Panc1 (cell line): ENCODE data around the gene SLC7A7. TPM values are rescaled to one million over a fixed set of nuclear protein-coding genes. Genes with fewer than 3 reads are reported as not detected.

Experiments used
- ATAC-seq: fragments of 200-7000 bp; cut with Tn5 transposase; 2 replicates; pipeline ENCODE4 v1.9.1; 2020; ENCODE audit warnings: mild to moderate bottlenecking, moderate library complexity
- BruUV-seq: library from RNA; stranded (reverse); fragments of 400-500 nt; replicated peaks from 2 replicates; lab custom pipeline; 2021; lab: Mats Ljungman, UMichigan
- CTCF ChIA-PET: fragments of 300-600 bp; sonication (Branson Sonifier 250); formaldehyde crosslinking; loops from one replicate; lab custom pipeline; 2022; ENCODE audit warnings: antibody characterized with exemption; lab: Charles Lee
- POLR2A ChIA-PET: fragments of 300-600 bp; sonication (Branson Sonifier 250); formaldehyde crosslinking; loops from one replicate; lab custom pipeline; 2022; ENCODE audit warnings: antibody characterized with exemption; lab: Charles Lee
- DNase-seq: peaks from one replicate; pipeline ENCODE4 v3.0.0-alpha.2; 2010; ENCODE audit warnings: low read depth, low spot score
- H3K27ac ChIP-seq: 2 replicates; pipeline ENCODE4 v1.5.1; 2011; ENCODE audit warnings: mild to moderate bottlenecking, low read length, inconsistent platforms
- H3K27me3 ChIP-seq: fragments of 200-500 bp; sonication (Bioruptor generic); 2 replicates; pipeline ENCODE4 v1.6.0; 2014; ENCODE audit warnings: low read length, inconsistent platforms; ENCODE audit not compliant: control insufficient read depth, insufficient read depth
- H3K36me3 ChIP-seq: fragments of 200-500 bp; sonication (Bioruptor generic); 2 replicates; pipeline ENCODE4 v1.5.1; 2014; ENCODE audit warnings: inconsistent platforms, mild to moderate bottlenecking, low read length, moderate library complexity; ENCODE audit not compliant: control insufficient read depth, insufficient read depth
- H3K4me1 ChIP-seq: 2 replicates; pipeline ENCODE4 v1.5.1; 2011; ENCODE audit warnings: inconsistent platforms, mild to moderate bottlenecking, low read length, moderate library complexity; ENCODE audit not compliant: control insufficient read depth, insufficient read depth
- H3K4me3 ChIP-seq, 2 experiments: 2 replicates each; pipeline ENCODE4 v1.5.1; 2011 to 2012; ENCODE audit warnings: low read depth in 2 of 2, low read length in 2 of 2, mild to moderate bottlenecking in 2 of 2, inconsistent platforms in 1 of 2, moderate library complexity in 1 of 2
- H3K9me3 ChIP-seq: fragments of 200-500 bp; sonication (Bioruptor generic); 2 replicates; pipeline ENCODE4 v1.5.1; 2014; ENCODE audit warnings: low read depth, mild to moderate bottlenecking, inconsistent platforms, low read length, moderate library complexity; ENCODE audit not compliant: control insufficient read depth, insufficient read depth
- POLR2AphosphoS5 ChIP-seq: IDR thresholded peaks from 2 replicates; pipeline ENCODE4 v1.6.1; 2012; ENCODE audit warnings: mild to moderate bottlenecking, low read depth, low read length, moderate library complexity
- REST ChIP-seq, 2 experiments: IDR thresholded peaks; 2 replicates each; pipeline ENCODE4 v1.6.1; 2011 to 2012; ENCODE audit warnings: low read depth in 2 of 2, control low read depth in 1 of 2, low read length in 1 of 2, mild to moderate bottlenecking in 1 of 2, moderate library complexity in 1 of 2; ENCODE audit not compliant: insufficient read depth in 1 of 2
- SIN3A ChIP-seq: IDR thresholded peaks from 2 replicates; pipeline ENCODE4 v1.6.1; 2012; ENCODE audit warnings: low read depth, mild to moderate bottlenecking, low read length, moderate library complexity, borderline replicate concordance; ENCODE audit not compliant: insufficient read depth
- TCF7L2 ChIP-seq: IDR thresholded peaks from 2 replicates; pipeline ENCODE4 v1.6.1; 2011; ENCODE audit warnings: mild to moderate bottlenecking, low read depth, low read length, inconsistent platforms
- in situ Hi-C: cut with HindIII; loops from 2 replicates; pipeline ENCODE4 v1.10.0; 2016; ENCODE audit warnings: low sequenced_read_pairs, low pct_unique_long_range_greater_than_20kb
- intact Hi-C: fragments of 100-400 bp; cut with micrococcal nuclease; formaldehyde crosslinking; loops from one replicate; pipeline ENCODE4 v1.10.0; 2022; ENCODE audit not compliant: unreplicated experiment
- total RNA-seq: library from RNA; stranded (reverse); gene quantifications from one replicate; pipeline ENCODE4 v1.2.1, GENCODE V29; 2021; ENCODE audit not compliant: unreplicated experiment
- TF ChIP-seq, protein P1 (sequence below): fragments of 450-650 bp; IDR thresholded peaks from 2 replicates; pipeline ENCODE4 v1.5.1; 2017; ENCODE audit warnings: mild to moderate bottlenecking

The SLC7A7 gene
- total RNA-seq, 1 experiment from 2014 or later: 0.85 TPM

DNA sequence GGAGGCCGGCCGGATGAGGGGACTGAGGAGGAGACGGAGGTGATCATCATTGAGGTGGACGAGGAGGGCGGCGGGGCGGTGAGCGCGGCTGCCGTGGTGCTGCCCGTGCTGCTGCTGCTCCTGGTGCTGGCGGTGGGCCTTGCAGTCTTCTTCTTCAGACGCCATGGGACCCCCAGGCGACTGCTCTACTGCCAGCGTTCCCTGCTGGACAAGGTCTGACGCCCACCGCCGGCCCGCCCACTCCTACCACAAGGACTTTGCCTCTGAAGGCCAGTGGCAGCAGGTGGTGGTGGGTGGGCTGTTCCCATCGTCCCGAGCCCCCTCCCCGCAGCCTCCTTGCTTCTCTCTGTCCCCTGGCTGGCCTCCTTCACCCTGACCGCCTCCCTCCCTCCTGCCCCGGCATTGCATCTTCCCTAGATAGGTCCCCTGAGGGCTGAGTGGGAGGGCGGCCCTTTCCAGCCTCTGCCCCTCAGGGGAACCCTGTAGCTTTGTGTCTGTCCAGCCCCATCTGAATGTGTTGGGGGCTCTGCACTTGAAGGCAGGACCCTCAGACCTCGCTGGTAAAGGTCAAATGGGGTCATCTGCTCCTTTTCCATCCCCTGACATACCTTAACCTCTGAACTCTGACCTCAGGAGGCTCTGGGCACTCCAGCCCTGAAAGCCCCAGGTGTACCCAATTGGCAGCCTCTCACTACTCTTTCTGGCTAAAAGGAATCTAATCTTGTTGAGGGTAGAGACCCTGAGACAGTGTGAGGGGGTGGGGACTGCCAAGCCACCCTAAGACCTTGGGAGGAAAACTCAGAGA is 30.8 kb upstream of the SLC7A7 start (continued):
- TF ChIP-seq, protein P1, sequence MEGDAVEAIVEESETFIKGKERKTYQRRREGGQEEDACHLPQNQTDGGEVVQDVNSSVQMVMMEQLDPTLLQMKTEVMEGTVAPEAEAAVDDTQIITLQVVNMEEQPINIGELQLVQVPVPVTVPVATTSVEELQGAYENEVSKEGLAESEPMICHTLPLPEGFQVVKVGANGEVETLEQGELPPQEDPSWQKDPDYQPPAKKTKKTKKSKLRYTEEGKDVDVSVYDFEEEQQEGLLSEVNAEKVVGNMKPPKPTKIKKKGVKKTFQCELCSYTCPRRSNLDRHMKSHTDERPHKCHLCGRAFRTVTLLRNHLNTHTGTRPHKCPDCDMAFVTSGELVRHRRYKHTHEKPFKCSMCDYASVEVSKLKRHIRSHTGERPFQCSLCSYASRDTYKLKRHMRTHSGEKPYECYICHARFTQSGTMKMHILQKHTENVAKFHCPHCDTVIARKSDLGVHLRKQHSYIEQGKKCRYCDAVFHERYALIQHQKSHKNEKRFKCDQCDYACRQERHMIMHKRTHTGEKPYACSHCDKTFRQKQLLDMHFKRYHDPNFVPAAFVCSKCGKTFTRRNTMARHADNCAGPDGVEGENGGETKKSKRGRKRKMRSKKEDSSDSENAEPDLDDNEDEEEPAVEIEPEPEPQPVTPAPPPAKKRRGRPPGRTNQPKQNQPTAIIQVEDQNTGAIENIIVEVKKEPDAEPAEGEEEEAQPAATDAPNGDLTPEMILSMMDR: no peak

GRCh38 chr14:22845103-22845394 is 29.8 kb upstream of the SLC7A7 start:
- H3K27me3 ChIP-seq: no peaks in the 10 kb centered on the region
- TF ChIP-seq TCF7L2 (no peak), SIN3A (no peak), POLR2AphosphoS5 (no peak)
- POLR2A ChIA-PET: no interaction called here
- no peak for ATAC-seq
- H3K4me3 ChIP-seq: no peak overlapping the region
- H3K9me3 ChIP-seq: no peaks in the 10 kb centered on the region
- no peak overlapping the region for H3K27ac ChIP-seq
- intact Hi-C loops (no loop called here), in situ Hi-C loops (no loop called here)
- no TSS peak for BruUV-seq
- no peaks in the 10 kb centered on the region for H3K4me1 ChIP-seq
- no peak for DNase-seq
- CTCF ChIA-PET: no interaction called here
- no peaks in the 10 kb centered on the region for H3K36me3 ChIP-seq

GRCh38 chr14:22844221-22845102 is 29.2 kb upstream of the SLC7A7 start:
- in situ Hi-C loops (no loop called here), intact Hi-C loops (no loop called here)
- Histone ChIP-seq H3K4me1 (no peaks in the 10 kb centered on the region), H3K4me3 (no peak overlapping the region), H3K27me3 (no peaks in the 10 kb centered on the region), H3K27ac (no peak overlapping the region), H3K9me3 (no peaks in the 10 kb centered on the region), H3K36me3 (no peaks in the 10 kb centered on the region)
- DNase-seq (no peak), ATAC-seq (peak; percentile 32; the same call in 1 of the 2 replicates)
- no peak for TF ChIP-seq POLR2AphosphoS5
- TF ChIP-seq, protein P1: no peak
- no peak for TF ChIP-seq REST (IDR thresholded peaks at IDR 0.05; ENCODE audit: insufficient read depth in 1 of 2, low read depth in 2 of 2, low read length in 1 of 2)
- no peak for TF ChIP-seq SIN3A
- no peak for TF ChIP-seq TCF7L2
- ChIA-PET CTCF (interaction anchor here (0.6 kb wide), 1 partner anchor 79 kb away, joined by 3 read pairs; no protein-coding TSS in a partner anchor), POLR2A (no interaction called here)
- BruUV-seq: no TSS peak
